Fibroblast of upper back skin (primary cell): ENCODE data around the gene RFT1.

Experiments used
- DNase-seq: peaks from one replicate; pipeline ENCODE4 v3.0.0-alpha.2; 2013

The RFT1 gene, protein sequence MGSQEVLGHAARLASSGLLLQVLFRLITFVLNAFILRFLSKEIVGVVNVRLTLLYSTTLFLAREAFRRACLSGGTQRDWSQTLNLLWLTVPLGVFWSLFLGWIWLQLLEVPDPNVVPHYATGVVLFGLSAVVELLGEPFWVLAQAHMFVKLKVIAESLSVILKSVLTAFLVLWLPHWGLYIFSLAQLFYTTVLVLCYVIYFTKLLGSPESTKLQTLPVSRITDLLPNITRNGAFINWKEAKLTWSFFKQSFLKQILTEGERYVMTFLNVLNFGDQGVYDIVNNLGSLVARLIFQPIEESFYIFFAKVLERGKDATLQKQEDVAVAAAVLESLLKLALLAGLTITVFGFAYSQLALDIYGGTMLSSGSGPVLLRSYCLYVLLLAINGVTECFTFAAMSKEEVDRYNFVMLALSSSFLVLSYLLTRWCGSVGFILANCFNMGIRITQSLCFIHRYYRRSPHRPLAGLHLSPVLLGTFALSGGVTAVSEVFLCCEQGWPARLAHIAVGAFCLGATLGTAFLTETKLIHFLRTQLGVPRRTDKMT

GRCh38 chr3:53130179-53131061 lies at the start of gene RFT1:
RFT1 (minus strand) TSS chr3:53130435; CDS start chr3:53130400, 35 bp downstream.
- peak; percentile 97 for DNase-seq

DNA sequence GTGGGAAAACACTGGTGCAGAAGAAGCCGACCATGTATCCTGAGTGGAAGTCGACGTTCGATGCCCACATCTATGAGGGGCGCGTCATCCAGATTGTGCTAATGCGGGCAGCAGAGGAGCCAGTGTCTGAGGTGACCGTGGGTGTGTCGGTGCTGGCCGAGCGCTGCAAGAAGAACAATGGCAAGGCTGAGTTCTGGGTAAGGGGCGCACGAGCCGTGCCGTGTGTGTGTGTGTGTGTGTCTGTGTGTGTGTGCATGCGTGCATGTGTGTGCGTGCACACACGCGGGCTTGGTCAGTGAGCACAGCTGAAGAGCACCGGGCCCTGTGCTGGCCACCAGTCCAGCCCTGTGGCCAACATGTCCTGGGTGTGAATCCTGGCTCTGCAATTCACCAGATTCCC lies 49.3 kb upstream of the RFT1 start:
- DNase-seq = no peak

DNA sequence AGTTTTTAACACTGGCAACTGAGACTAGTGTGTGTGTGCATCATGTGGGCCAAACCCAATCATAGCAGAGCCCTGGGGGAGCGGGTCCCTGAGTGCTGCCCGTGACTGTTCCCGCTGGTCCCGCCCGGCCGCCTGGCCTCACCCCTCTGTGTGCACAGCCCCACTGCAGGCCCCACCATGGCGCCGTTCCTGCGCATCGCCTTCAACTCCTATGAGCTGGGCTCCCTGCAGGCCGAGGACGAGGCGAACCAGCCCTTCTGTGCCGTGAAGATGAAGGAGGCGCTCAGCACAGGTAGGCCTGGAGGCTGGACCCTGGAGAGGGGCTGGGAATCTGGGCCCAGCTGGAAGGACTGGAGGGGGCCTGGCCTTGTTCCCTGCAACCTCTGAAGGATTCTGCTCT lies 48.0 kb upstream of the RFT1 start:
- no peak for DNase-seq

GRCh38 chr3:53175613-53176540 lies 45.6 kb upstream of the RFT1 start:
- no peak for DNase-seq

- DNase-seq = no peak
Measured at GRCh38 chr3:53174346-53175250, 44.4 kb upstream of the RFT1 start.

DNA sequence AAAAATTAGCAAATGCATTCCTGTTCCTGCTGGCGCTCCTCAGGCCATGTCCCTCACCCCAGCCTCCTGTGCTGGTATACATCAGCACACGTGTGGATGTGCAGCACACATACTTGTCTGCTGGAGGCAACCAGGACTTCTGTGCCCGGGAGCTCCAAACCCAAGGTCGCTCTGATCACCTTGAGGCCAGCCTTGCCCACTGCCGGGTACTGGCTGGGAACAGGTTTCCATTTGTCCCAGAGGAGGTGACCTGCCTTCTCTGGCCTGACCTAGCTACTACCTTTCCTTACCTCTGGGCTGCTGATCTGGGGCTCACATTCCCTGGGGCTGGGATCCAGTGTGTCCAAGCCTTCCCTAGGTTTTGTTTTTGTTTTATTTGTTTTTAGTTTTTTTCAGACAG lies 42.9 kb upstream of the RFT1 start:
- DNase-seq = no peak

DNA sequence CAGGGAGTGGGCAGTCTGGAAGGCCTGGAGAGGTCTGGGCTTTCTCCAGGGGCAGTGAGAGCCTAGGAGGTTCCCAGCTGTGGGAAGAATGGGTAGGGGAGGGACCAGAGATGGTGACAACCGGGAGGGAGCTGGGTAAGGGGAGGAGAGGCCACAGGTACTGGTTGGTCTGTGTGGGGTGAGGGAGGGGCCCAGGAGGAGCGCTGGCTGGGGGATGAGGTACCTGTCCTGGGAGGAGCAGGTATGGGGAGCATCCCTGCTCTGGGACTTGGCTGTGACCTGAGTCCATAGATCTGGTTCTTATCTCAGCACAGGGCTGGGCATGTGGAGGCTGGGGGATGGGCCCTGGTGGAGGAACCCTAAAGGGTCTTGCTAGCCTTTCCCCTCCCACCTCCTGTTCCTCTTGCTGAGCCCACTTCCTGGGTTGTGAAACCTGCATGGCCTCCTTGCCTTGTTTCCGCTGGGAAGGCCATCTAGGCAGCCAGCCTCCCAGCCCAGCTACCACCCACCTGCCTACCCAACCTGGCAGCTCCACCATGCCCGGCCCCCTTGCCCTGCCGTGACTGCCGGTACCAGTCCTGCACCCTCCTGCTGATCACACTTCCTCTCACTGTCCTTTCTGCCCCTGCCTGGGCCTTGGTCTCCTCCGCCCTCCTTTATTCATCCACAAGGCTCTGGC lies 41.7 kb upstream of the RFT1 start:
- no peak for DNase-seq

DNA sequence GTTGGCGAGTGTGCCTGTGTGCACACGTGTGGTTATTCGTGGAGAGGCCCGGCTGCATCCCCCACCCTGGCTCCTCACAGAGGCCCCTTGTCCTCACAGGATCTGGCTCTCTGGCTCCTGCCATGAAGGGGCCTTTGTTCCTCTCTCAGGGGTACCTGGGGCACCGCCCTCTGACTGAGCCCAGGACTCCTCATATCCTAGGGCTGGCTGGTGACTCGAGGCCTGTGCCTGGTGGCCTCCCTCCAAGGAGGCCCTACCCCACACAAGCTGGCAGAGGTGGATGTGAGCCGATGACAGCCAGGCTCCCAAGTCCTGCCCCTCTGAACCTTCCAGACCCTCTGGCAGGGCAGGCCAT lies 40.8 kb upstream of the RFT1 start:
- DNase-seq = no peak

- DNase-seq = no peak
Measured at GRCh38 chr3:53170325-53171063, 40.3 kb upstream of the RFT1 start.

DNA sequence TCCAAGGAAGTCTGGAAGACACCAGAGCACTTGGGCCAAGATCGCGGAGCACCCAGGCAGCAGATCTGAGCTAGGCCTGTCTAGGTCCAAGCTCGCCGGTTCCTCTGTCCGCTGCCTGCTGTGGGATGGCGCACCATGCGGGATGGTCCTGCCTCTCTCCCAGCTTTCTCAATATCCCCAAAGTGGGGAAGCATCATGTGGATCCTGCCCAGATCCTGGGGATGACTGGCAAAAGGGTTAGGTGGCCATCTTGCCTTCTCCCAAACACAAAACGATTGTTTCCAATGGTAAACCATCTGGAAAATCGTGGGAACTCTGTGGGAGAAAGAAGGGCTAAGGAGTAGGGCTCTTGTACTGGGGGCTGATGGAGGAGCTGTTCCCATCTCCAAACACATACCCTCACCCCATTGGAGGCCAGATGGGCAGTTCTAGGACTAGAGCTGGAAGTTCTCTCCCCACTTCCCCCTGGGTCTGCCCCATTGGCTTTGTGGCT lies 39.6 kb upstream of the RFT1 start:
- no peak for DNase-seq

- DNase-seq = no peak
Measured at GRCh38 chr3:53169045-53169831, 39.0 kb upstream of the RFT1 start.

DNA sequence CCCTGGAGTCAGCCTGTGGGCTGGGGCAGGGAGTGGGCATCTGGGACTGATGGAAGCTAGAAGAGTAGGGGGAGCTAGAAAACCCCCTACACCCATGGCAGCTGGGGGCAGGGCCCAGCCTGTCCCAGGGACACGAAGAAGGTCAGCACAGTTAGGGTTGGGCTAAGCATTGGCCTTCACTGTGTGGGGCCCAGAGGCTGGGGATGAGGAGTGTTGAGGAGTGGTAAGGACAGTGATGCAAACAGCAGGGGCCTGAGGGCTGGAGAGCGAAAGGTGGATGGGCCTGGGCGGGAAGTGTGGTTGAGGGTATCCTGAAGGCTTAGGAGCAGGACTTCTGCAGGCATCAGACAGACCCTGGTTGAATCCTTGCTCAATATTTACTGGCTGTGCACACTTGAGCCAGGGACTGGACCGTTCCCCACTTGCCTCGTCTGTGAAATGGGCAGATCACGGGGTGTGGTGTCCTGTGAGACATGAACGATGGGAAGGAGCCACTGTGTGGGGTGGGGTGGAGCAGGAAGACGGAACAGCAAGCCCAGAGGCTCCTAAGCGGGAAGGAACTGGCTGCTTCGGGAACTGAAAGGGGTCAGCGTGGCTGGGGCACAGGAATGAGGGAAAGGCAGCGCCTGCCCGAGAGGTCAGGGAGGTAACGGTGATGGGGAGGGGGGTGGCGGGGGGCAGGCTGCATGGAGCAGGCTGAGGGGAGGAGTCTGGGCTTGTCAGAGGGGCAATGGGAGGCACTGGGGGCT lies 38.1 kb upstream of the RFT1 start:
- DNase-seq = no peak

DNA sequence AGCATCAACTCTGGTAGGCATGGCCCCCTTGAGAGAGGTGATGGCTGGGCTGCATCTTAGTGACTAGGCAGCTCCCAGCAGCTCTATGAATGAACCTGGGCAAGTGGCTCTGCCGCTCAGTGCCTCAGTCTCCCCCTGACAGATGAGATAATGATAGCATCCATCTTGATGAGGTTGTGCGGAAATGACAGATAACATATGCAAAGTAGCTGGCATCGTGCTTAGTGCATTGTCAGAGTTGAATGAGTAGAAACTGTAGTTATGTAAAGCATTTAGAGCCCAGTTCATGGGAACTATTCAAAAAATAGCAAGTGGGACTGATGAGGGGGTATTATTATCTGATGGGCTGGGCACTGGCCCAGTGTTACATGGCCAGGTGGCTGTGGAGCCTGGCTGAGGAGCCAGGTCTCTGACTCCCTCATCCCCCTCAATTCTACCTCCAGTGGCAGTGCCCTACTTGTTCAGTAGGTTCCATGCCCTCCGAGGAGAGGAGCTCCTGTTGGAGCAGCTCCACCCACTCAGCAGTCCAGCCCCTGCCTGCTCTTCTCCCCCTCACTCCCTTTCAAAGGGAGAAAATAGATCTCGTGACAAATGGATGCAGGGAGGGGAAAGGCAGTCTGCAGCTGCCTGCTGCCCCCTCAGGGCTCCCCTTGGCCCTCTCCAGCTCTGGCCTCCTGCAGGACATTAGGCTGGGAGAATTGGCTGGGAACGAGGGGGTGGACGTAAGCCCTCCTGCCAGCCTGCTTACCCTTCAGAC lies 37.4 kb upstream of the RFT1 start:
- DNase-seq = no peak

DNA sequence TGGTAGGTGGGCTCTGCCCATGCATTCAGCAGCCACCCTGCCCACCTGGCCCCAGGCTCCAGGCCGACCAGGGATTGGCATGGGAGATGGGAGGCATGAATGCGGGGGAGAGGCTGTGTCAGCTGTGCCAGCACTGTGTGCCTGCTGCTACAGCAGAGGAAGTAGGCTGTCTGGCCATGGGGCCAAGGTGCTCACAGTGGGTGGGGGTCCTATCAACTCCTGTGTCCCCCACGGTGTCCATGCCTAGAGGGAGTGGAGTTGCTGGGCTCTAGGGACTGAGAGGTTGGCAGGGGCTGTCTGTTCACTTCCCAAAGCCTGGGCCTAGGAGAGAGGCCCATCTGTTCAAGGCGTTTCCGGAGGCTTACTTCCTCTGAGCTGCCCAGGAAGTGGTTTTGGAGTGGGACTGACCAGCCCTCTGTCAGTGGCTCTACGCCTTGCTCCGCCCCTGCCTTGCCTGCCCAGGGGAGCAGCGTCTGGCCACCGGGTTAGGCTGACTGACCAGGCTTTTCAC lies 36.6 kb upstream of the RFT1 start:
- peak; percentile 44 for DNase-seq

DNA sequence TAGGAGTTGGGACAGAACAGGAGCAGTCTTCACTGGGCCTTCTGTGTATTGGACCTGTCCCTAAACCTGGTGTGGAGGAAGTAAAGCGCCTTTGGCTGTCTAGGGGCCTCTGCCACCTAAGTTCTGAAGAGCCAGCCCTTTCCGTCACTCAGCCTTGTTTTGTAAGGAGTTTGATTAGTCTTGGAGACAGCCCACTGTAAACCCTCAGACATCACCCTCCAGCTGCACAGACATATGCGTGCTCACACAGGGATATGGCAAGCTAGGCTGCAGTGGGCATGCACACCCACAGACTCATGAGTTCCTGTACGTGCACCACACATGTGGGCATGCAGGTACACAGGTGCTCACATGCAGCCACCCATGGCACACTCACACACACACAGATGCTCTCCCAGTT lies 36.0 kb upstream of the RFT1 start:
- no peak for DNase-seq

GRCh38 chr3:53164911-53165310 lies 34.7 kb upstream of the RFT1 start:
- DNase-seq = no peak
